Measurements from ENCODE around the gene TIMM44.
A peak's percentile ranks its signal among the peaks of the same experiment; 100 is the strongest.
"Not testable (repeated sequence)": the region's sequence is repeated elsewhere in the genome, so short reads cannot be mapped to it uniquely, and the experiment has no call there.

The TIMM44 gene

GRCh38 chr19:7947939-7948338 is 4.5 kb upstream of the TIMM44 start:
- DNase-seq (ENCODE audit: low spot score) = no peak

- peak; percentile 75 for DNase-seq (ENCODE audit: low spot score)
Measured at GRCh38 chr19:7944177-7944761, 803 bp upstream of the TIMM44 start.

- DNase-seq (ENCODE audit: low spot score) = no peak
Measured at GRCh38 chr19:7942981-7943443, 454 bp downstream of the TIMM44 start.

GRCh38 chr19:7941895-7942596 is 1.4 kb downstream of the TIMM44 start:
- DNase-seq (ENCODE audit: low spot score) = no peak

- no peak for DNase-seq (ENCODE audit: low spot score)
Measured at GRCh38 chr19:7940841-7941240, 2.6 kb downstream of the TIMM44 start.

GRCh38 chr19:7934766-7935165 is 8.7 kb downstream of the TIMM44 start:
- no peak for DNase-seq (ENCODE audit: low spot score)

GRCh38 chr19:7933828-7934725 is 9.4 kb downstream of the TIMM44 start:
- DNase-seq (ENCODE audit: low spot score) = no peak

GRCh38 chr19:7933411-7933810 is 10.1 kb downstream of the TIMM44 start:
- no peak for DNase-seq (ENCODE audit: low spot score)

- no peak for DNase-seq (ENCODE audit: low spot score)
Measured at GRCh38 chr19:7932930-7933300, 10.6 kb downstream of the TIMM44 start.

- no peak for DNase-seq (ENCODE audit: low spot score)
Measured at GRCh38 chr19:7932276-7932929, 11.1 kb downstream of the TIMM44 start.

GRCh38 chr19:7931221-7932061 is 12.0 kb downstream of the TIMM44 start:
- no peak for DNase-seq (ENCODE audit: low spot score)

- no peak for DNase-seq (ENCODE audit: low spot score)
Measured at GRCh38 chr19:7930765-7931164, 12.7 kb downstream of the TIMM44 start.

- not testable (repeated sequence) for DNase-seq (ENCODE audit: low spot score)
Measured at GRCh38 chr19:7930030-7930429, 13.4 kb downstream of the TIMM44 start.

- DNase-seq (ENCODE audit: low spot score) = peak; percentile 78
Measured at GRCh38 chr19:7928741-7929701, 14.4 kb downstream of the TIMM44 start.

GRCh38 chr19:7928334-7928706 is 15.1 kb downstream of the TIMM44 start:
- no peak for DNase-seq (ENCODE audit: low spot score)

- DNase-seq (ENCODE audit: low spot score) = no peak
Measured at GRCh38 chr19:7927605-7928333, 15.7 kb downstream of the TIMM44 start.

- DNase-seq (ENCODE audit: low spot score) = no peak
Measured at GRCh38 chr19:7926727-7927604, 16.5 kb downstream of the TIMM44 start.

GRCh38 chr19:7926021-7926726 is 17.3 kb downstream of the TIMM44 start, which contains the start of gene CTXN1:
TSS of gene CTXN1 (minus strand) at chr19:7926135. CDS start at chr19:7925538, 597 bp downstream.
- peak; percentile 95 for DNase-seq (ENCODE audit: low spot score)
